GM21619 (cell line): Measurements from ENCODE around the gene AGMAT.
"Not testable (repeated sequence)": the region's sequence is repeated elsewhere in the genome, so short reads cannot be mapped to it uniquely, and the experiment has no call there.

Experiments used
- ATAC-seq: cut with Tn5 transposase; IDR thresholded peaks from one replicate; pipeline ENCODE4 v1.9.1; 2021; ENCODE audit not compliant: unreplicated experiment

The AGMAT gene

DNA sequence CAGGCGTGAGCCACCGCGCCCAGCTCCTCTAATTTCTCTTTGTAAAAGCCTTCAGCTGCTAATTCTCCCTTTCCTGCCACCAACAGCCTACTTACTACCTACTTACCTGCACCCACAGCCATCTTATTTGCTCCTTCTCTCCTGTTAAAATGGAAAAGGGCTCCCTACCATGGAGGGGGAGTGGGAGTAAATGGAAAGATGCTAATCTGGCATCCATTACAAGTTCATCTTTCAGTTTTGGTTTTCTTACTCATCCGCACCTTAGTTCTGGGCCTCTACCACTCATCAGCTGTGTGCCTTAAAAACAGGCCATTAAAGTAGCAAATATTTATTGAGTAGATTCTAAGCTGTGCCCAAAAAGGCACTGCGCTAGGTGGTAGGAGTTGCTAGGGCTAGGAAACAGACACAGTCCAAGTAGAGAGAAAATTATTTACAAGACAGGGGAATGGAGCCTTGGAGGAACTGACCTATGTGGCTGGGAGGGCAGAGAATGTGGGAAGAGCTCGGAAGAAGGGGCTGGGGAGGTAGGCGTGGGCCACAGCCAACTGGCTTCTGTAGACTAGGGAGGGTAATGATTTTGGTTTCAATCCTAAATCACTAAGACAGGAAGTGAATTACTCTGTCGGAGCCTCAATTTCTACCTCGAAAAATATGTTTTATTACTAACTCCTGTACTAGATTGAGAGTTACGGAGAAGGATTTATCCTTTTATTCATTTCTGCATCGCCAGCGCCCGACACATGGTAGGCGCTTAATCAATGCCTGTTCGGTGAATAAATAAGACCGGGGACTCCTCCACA lies 31.7 kb upstream of the AGMAT start:
- peak; percentile 20 for ATAC-seq

DNA sequence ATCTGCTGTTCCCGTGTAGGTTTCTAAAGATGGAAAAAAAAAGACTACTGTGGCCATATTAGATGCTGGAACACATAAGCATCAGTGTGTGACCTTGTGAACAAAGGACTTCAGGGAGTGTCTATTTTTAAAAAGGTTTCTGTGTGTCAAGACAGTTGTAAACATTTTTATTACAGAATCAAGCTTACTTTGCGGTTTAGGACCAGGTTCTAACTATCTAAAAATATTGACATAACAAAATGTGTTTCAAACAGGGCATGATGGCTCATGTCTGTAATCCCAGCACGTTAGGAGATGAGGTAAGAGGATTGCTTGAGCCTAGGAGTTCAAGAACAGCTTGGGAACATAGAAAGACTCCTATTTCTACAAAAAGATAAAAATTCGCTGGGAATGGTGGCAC lies 25.3 kb upstream of the AGMAT start:
- ATAC-seq = no peak

- no peak for ATAC-seq
Measured at GRCh38 chr1:15609631-15610030, 24.8 kb upstream of the AGMAT start.

- no peak for ATAC-seq
Measured at GRCh38 chr1:15605398-15606383, 20.8 kb upstream of the AGMAT start.

- not testable (repeated sequence) for ATAC-seq
Measured at GRCh38 chr1:15604400-15604799, 19.5 kb upstream of the AGMAT start.

GRCh38 chr1:15603966-15604282 lies 19.1 kb upstream of the AGMAT start:
- not testable (repeated sequence) for ATAC-seq

GRCh38 chr1:15603050-15603965 lies 18.5 kb upstream of the AGMAT start:
- peak; percentile 93 for ATAC-seq

GRCh38 chr1:15598436-15598835 lies 13.6 kb upstream of the AGMAT start:
- no peak for ATAC-seq

GRCh38 chr1:15595809-15596617 lies 11.2 kb upstream of the AGMAT start:
- ATAC-seq = no peak

GRCh38 chr1:15592285-15592684 lies 7.4 kb upstream of the AGMAT start:
- ATAC-seq = no peak

- ATAC-seq = no peak
Measured at GRCh38 chr1:15583016-15583706, 1.7 kb downstream of the AGMAT start.

DNA sequence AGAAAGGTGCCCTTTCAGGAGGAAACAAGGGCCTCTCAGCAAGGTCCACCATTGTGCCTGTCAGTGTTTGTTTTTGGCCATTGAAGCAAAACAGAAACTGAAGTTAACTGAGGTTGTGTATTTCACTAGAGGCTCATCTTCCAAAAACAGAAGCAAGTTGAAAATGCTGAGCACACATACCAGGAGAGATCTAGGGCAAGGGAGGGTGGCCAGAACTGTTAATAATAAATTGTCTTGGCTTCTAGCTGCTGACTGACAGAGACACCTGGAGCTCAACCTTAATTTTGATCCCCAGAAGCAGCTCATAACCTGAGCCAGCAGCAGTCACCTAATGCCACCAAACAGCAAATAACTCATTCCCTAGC lies 5.2 kb downstream of the AGMAT start:
- peak; percentile 47 for ATAC-seq

- ATAC-seq = peak; percentile 24
Measured at GRCh38 chr1:15578921-15579682, 5.7 kb downstream of the AGMAT start.

DNA sequence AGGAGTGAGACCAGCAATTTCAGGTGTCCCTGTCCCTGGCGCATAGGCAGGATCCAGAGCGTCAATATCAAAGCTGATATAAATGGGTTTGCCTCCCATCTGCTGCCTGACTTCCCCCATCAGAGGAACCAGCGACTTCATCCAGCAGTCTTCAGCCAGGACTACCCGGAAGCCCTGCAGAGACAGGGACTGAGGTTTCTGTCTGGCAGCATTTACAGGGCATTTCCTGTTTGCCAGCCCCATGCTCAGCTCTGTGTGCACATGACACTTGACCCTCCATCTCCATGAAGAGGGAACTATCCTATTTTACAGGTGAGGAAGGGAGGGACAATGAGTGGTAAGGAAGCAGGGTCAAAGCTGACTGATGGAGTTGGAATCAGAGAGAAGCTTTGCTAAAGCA lies 7.2 kb downstream of the AGMAT start:
- ATAC-seq = no peak

DNA sequence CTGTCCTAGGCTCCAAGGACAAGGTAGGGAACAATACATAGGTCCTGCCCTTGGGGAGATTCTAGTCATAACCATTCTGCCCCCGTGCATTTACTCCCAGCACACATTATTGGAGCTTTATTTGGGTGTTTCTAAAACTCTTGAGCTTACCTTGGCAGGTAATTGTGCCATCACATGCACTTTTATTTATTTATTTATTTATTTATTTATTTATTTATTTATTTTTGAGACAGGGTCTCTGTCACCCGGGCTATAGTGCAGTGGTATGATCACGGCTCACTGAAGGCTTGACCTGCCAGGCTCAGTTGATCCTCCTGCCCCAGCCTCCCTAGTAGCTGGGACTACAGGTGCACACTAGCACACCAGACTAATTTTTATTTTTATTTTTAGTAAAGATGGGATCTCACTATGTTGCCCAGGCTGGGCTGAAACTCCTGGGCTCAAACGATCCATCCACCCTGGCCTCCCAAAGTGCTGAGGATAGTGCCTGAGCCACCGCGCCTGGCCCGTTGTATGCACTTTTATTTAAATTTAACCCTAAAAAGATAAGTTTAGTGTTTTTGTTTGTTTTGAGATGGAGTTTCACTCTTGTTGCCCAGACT lies 9.2 kb downstream of the AGMAT start:
- no peak for ATAC-seq

GRCh38 chr1:15574741-15575140 lies 10.1 kb downstream of the AGMAT start:
- no peak for ATAC-seq

DNA sequence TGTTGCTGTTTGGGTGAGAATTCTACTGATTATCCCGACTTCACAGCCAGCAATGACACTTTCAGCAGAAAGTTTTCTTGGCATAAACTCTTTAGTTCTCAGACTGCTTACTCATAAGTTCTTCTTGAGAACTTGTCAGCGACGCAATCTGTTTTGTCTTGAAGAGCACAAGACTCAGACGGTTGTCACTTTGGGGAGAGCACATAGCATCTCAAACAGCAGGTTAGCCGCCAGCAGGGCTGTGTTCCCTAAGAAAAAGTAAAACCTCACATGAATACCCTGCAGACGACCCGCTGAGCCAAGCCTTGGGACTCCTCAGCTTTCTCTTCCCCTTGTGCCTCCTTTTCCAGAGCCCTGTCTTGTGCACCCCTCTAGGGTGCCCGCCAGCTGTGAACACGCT lies 11.4 kb downstream of the AGMAT start:
- ATAC-seq = no peak

GRCh38 chr1:15571266-15571665 lies 13.6 kb downstream of the AGMAT start:
- no peak for ATAC-seq

DNA sequence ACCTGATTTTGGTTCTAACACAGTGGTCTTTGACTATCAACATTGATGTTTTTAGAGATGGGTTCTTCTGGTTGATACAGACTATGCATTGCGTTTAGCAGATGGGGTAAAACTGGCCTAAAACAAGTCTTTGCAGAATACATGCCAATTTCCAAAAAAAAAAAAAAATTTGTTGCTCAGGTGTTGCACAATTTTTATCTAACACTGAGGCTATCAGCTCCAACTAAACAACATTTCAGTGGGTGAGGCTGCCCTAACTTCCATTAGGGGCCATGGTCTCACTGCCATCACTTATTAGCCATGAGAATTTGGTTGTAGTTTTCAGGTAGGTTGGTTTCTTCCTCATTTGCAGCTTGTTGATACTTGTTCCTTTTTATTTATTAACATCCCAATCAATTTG lies 14.0 kb downstream of the AGMAT start:
- ATAC-seq = no peak
